ENCODE data around the gene SLC38A2. TPM values are rescaled to one million over a fixed set of nuclear protein-coding genes. Genes with fewer than 3 reads are reported as not detected.

The SLC38A2 gene
- total RNA-seq, 1 donor from 2014 or later: 144 TPM

- Histone ChIP-seq H3K4me3 (ENCODE audit: low read length in 3 of 3) (no peak overlapping the region), H3K36me3 (ENCODE audit: control insufficient read depth in 3 of 3, insufficient read depth in 3 of 3, low read length in 3 of 3) (no peaks in the 10 kb centered on the region), H3K4me1 (ENCODE audit: control insufficient read depth in 3 of 3, insufficient read depth in 3 of 3, low read length in 3 of 3) (peaks cover 15 to 33% (median 18%) of the 10 kb centered on the region in 3 donors), H3K9me3 (ENCODE audit: control insufficient read depth in 3 of 3, low read length in 3 of 3) (no peaks in the 10 kb centered on the region), H3K27ac (ENCODE audit: low read depth, low read length) (no peak overlapping the region), H3K27me3 (ENCODE audit: control insufficient read depth in 3 of 3, insufficient read depth in 3 of 3, low read length in 3 of 3) (no peaks in the 10 kb centered on the region), H3K9ac (ENCODE audit: low read depth in 1 of 3, low read length in 3 of 3) (no peak overlapping the region)
Measured at GRCh38 chr12:46407361-46407760, 34.8 kb upstream of the SLC38A2 start.

DNA sequence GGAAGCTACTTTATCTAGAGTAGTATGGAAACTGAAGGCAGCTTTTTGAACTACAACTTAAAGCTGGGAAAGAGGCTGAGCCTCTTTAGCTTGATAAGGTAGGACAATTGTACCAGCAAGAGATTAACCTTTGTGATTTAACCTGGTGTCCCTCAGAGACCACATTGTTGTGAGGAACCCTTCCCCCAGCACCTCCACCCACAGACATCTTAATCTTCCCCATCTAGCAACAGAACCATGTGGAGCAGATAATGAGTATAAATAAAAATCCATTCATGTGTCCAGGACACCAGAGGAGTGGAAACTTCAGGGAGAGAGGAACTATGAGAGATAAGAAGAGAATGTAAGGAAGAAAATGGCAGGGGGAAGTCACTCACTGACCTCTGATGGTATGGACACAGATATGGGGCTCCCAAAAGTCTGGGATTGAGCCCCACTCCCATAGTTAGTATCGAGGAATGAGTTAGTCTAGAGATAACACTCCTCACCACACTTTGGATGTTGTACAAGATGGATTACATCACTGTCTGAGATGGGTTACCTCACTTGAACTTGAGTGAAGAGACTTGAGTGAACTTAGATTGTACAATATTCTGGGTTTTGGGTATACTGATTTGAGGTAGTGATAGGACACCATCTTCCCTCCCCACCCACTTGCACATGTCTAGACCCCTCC lies 33.9 kb upstream of the SLC38A2 start:
- H3K27ac ChIP-seq (ENCODE audit: low read depth, low read length): no peak overlapping the region
- no peak overlapping the region for H3K4me3 ChIP-seq (ENCODE audit: low read length in 3 of 3)
- no peaks in the 10 kb centered on the region for H3K9me3 ChIP-seq (ENCODE audit: control insufficient read depth in 3 of 3, low read length in 3 of 3)
- no peak overlapping the region for H3K9ac ChIP-seq (ENCODE audit: low read depth in 1 of 3, low read length in 3 of 3)
- no peaks in the 10 kb centered on the region for H3K27me3 ChIP-seq (ENCODE audit: control insufficient read depth in 3 of 3, insufficient read depth in 3 of 3, low read length in 3 of 3)
- H3K36me3 ChIP-seq (ENCODE audit: control insufficient read depth in 3 of 3, insufficient read depth in 3 of 3, low read length in 3 of 3): no peaks in the 10 kb centered on the region
- peaks cover 18 to 39% (median 18%) of the 10 kb centered on the region in 3 donors for H3K4me1 ChIP-seq (ENCODE audit: control insufficient read depth in 3 of 3, insufficient read depth in 3 of 3, low read length in 3 of 3)

DNA sequence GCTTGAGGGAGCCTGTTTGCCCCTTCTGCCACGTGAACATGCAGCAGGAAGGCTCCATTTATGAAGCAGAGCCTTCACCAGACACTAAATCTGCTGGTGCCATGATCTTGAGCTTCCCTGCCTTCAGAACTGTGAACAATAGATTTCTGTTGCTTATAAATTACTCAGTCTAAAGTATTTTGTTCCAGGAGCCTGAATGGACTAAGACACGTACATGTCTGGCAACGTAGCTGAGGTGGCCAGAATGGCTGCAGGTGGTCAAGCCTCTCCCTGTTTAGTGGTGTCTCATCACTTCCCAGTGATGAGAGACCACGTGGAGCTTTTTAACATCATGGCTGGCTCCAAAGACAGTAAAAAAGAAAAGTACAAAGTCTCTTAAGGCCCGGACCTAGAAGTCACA lies 32.2 kb upstream of the SLC38A2 start:
- Histone ChIP-seq H3K4me1 (ENCODE audit: control insufficient read depth in 3 of 3, insufficient read depth in 3 of 3, low read length in 3 of 3) (peaks cover 8 to 33% (median 18%) of the 10 kb centered on the region in 3 donors), H3K9ac (ENCODE audit: low read depth in 1 of 3, low read length in 3 of 3) (no peak overlapping the region), H3K36me3 (ENCODE audit: control insufficient read depth in 3 of 3, insufficient read depth in 3 of 3, low read length in 3 of 3) (no peaks in the 10 kb centered on the region), H3K4me3 (ENCODE audit: low read length in 3 of 3) (no peak overlapping the region), H3K9me3 (ENCODE audit: control insufficient read depth in 3 of 3, low read length in 3 of 3) (no peaks in the 10 kb centered on the region), H3K27me3 (ENCODE audit: control insufficient read depth in 3 of 3, insufficient read depth in 3 of 3, low read length in 3 of 3) (no peaks in the 10 kb centered on the region), H3K27ac (ENCODE audit: low read depth, low read length) (no peak overlapping the region)

- Histone ChIP-seq H3K36me3 (ENCODE audit: control insufficient read depth in 3 of 3, insufficient read depth in 3 of 3, low read length in 3 of 3) (no peaks in the 10 kb centered on the region), H3K4me3 (ENCODE audit: low read length in 3 of 3) (no peak overlapping the region), H3K27ac (ENCODE audit: low read depth, low read length) (no peak overlapping the region), H3K27me3 (ENCODE audit: control insufficient read depth in 3 of 3, insufficient read depth in 3 of 3, low read length in 3 of 3) (no peaks in the 10 kb centered on the region), H3K4me1 (ENCODE audit: control insufficient read depth in 3 of 3, insufficient read depth in 3 of 3, low read length in 3 of 3) (peaks cover 8 to 33% (median 18%) of the 10 kb centered on the region in 3 donors), H3K9ac (ENCODE audit: low read depth in 1 of 3, low read length in 3 of 3) (no peak overlapping the region), H3K9me3 (ENCODE audit: control insufficient read depth in 3 of 3, low read length in 3 of 3) (no peaks in the 10 kb centered on the region)
Measured at GRCh38 chr12:46404225-46404631, 31.7 kb upstream of the SLC38A2 start.

- no peaks in the 10 kb centered on the region for H3K27me3 ChIP-seq (ENCODE audit: control insufficient read depth in 3 of 3, insufficient read depth in 3 of 3, low read length in 3 of 3)
- no peak overlapping the region for H3K9ac ChIP-seq (ENCODE audit: low read depth in 1 of 3, low read length in 3 of 3)
- peaks cover 8 to 27% (median 18%) of the 10 kb centered on the region in 3 donors for H3K4me1 ChIP-seq (ENCODE audit: control insufficient read depth in 3 of 3, insufficient read depth in 3 of 3, low read length in 3 of 3)
Measured at GRCh38 chr12:46403719-46404070, 31.1 kb upstream of the SLC38A2 start.

GRCh38 chr12:46402941-46403718 lies 30.6 kb upstream of the SLC38A2 start:
- no peaks in the 10 kb centered on the region for H3K27me3 ChIP-seq (ENCODE audit: control insufficient read depth in 3 of 3, insufficient read depth in 3 of 3, low read length in 3 of 3)
- H3K4me3 ChIP-seq (ENCODE audit: low read length in 3 of 3): no peak overlapping the region
- H3K27ac ChIP-seq (ENCODE audit: low read depth, low read length): no peak overlapping the region
- H3K4me1 ChIP-seq (ENCODE audit: control insufficient read depth in 3 of 3, insufficient read depth in 3 of 3, low read length in 3 of 3): peaks cover 8 to 27% (median 13%) of the 10 kb centered on the region in 3 donors
- no peak overlapping the region for H3K9ac ChIP-seq (ENCODE audit: low read depth in 1 of 3, low read length in 3 of 3)
- H3K9me3 ChIP-seq (ENCODE audit: control insufficient read depth in 3 of 3, low read length in 3 of 3): no peaks in the 10 kb centered on the region
- no peaks in the 10 kb centered on the region for H3K36me3 ChIP-seq (ENCODE audit: control insufficient read depth in 3 of 3, insufficient read depth in 3 of 3, low read length in 3 of 3)

More at GRCh38 chr12:46403719-46404070, 31.1 kb upstream of the SLC38A2 start:
- Histone ChIP-seq H3K36me3 (ENCODE audit: control insufficient read depth in 3 of 3, insufficient read depth in 3 of 3, low read length in 3 of 3) (no peaks in the 10 kb centered on the region), H3K9me3 (ENCODE audit: control insufficient read depth in 3 of 3, low read length in 3 of 3) (no peaks in the 10 kb centered on the region), H3K4me3 (ENCODE audit: low read length in 3 of 3) (no peak overlapping the region), H3K27ac (ENCODE audit: low read depth, low read length) (no peak overlapping the region)

DNA sequence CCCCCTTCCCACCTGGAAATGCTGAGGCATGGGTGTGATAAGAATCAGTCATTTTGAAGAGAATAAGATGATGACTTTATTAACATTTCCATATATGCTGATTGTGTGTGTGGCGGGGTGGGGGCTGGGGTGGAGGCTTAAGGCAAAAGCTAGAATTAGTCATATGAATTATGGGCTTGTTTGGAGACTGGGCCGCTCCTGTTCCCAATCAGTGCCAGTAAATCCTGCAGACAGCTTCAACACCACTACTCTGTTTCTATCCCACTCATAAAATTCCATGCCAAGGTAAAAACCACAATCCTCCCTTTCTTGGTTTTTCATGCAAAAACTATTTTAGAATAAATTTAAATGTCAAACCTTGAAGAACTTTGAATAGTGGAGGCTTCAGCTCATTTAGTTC lies 29.9 kb upstream of the SLC38A2 start:
- Histone ChIP-seq H3K36me3 (ENCODE audit: control insufficient read depth in 3 of 3, insufficient read depth in 3 of 3, low read length in 3 of 3) (no peaks in the 10 kb centered on the region), H3K27ac (ENCODE audit: low read depth, low read length) (no peak overlapping the region), H3K27me3 (ENCODE audit: control insufficient read depth in 3 of 3, insufficient read depth in 3 of 3, low read length in 3 of 3) (no peaks in the 10 kb centered on the region), H3K4me3 (ENCODE audit: low read length in 3 of 3) (no peak overlapping the region), H3K9ac (ENCODE audit: low read depth in 1 of 3, low read length in 3 of 3) (no peak overlapping the region), H3K4me1 (ENCODE audit: control insufficient read depth in 3 of 3, insufficient read depth in 3 of 3, low read length in 3 of 3) (peaks cover 8 to 27% (median 11%) of the 10 kb centered on the region in 3 donors), H3K9me3 (ENCODE audit: control insufficient read depth in 3 of 3, low read length in 3 of 3) (no peaks in the 10 kb centered on the region)

GRCh38 chr12:46401662-46402061 lies 29.1 kb upstream of the SLC38A2 start:
- Histone ChIP-seq H3K4me1 (ENCODE audit: control insufficient read depth in 3 of 3, insufficient read depth in 3 of 3, low read length in 3 of 3) (peaks cover 8 to 27% (median 11%) of the 10 kb centered on the region in 3 donors), H3K9ac (ENCODE audit: low read depth in 1 of 3, low read length in 3 of 3) (no peak overlapping the region), H3K27ac (ENCODE audit: low read depth, low read length) (no peak overlapping the region), H3K4me3 (ENCODE audit: low read length in 3 of 3) (no peak overlapping the region), H3K27me3 (ENCODE audit: control insufficient read depth in 3 of 3, insufficient read depth in 3 of 3, low read length in 3 of 3) (no peaks in the 10 kb centered on the region), H3K9me3 (ENCODE audit: control insufficient read depth in 3 of 3, low read length in 3 of 3) (no peaks in the 10 kb centered on the region), H3K36me3 (ENCODE audit: control insufficient read depth in 3 of 3, insufficient read depth in 3 of 3, low read length in 3 of 3) (no peaks in the 10 kb centered on the region)

GRCh38 chr12:46400406-46400805 lies 27.8 kb upstream of the SLC38A2 start:
- Histone ChIP-seq H3K4me3 (ENCODE audit: low read length in 3 of 3) (no peak overlapping the region), H3K4me1 (ENCODE audit: control insufficient read depth in 3 of 3, insufficient read depth in 3 of 3, low read length in 3 of 3) (peaks cover 8 to 27% (median 11%) of the 10 kb centered on the region in 3 donors), H3K36me3 (ENCODE audit: control insufficient read depth in 3 of 3, insufficient read depth in 3 of 3, low read length in 3 of 3) (no peaks in the 10 kb centered on the region), H3K27me3 (ENCODE audit: control insufficient read depth in 3 of 3, insufficient read depth in 3 of 3, low read length in 3 of 3) (no peaks in the 10 kb centered on the region), H3K9me3 (ENCODE audit: control insufficient read depth in 3 of 3, low read length in 3 of 3) (no peaks in the 10 kb centered on the region), H3K27ac (ENCODE audit: low read depth, low read length) (no peak overlapping the region), H3K9ac (ENCODE audit: low read depth in 1 of 3, low read length in 3 of 3) (no peak overlapping the region)
